Adrenal gland (tissue), 5 donors: ENCODE results near the gene LRRC46.

ENCODE experiments used
- CTCF ChIP-seq, 6 experiments: fragments of 450-650 bp in 4 of 6; fragments of 200-600 bp in 2 of 6; sonication (generic) in 1 of 6; IDR thresholded peaks; 1 replicate in 5 of 6; 2 replicates in 1 of 6; pipeline versions ENCODE4 v1.5.1 to v1.8.0; 2016 to 2021; ENCODE audit warnings: antibody characterized with exemption in 6 of 6, mild to moderate bottlenecking in 2 of 6, moderate library complexity in 1 of 6
- POLR2A ChIP-seq, 2 donors: fragments of 450-650 bp; IDR thresholded peaks; one replicate each; pipeline ENCODE4 v1.6.1; 2017; ENCODE audit warnings: antibody characterized with exemption in 2 of 2, mild to moderate bottlenecking in 2 of 2, moderate library complexity in 1 of 2
- donor health status: DM: no; HTN: no; CAD: no.

GRCh38 chr17:47882695-47883588, 51.5 kb downstream of the LRRC46 start:
- TF ChIP-seq CTCF (IDR thresholded peaks at IDR 0.05) (no peak), POLR2A (IDR thresholded peaks at IDR 0.05) (no peak)
